ENCODE data around the gene EVX2. TPM values are rescaled to one million over a fixed set of nuclear protein-coding genes. Genes with fewer than 3 reads are reported as not detected.

The EVX2 gene
- total RNA-seq (not detected), polyA plus RNA-seq (not detected)

DNA sequence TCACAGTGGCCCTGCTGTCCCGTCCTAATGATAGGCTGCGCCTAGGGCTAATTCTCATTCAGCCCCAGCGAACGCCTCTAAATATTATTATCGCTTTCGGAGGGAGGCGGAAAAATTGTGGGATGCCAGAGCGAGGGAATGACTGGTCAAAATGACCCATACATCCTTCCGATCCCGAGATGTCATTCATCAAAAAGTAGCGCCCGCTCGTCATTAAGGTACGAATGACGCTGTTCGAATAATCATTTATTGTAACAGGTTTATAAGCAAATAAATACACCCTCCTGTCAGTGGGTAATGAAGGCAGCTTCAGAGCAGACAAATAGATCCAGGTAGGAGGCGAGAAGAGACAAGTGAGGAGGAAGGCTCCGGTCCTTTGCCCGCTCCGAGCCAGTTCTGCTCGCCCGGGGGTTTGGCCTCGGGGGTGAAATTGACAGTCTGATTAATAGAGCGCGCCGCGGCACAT lies at the start of gene EVX2:
TSS of gene EVX2 (minus strand) at position 167 of the 466 bp plus-strand sequence. CDS start 186 bp downstream, outside the sequence.
- WGBS = 13% methylated on average over 27 of the region's 27 CpGs
- DNase-seq (ENCODE audit: low spot score) = no peak
- Histone ChIP-seq H3K4me3 (ENCODE audit: low read depth in 1 of 3, low read length in 3 of 3) (no peak within 1 kb of the TSS), H3K9ac (ENCODE audit: low read depth in 1 of 2, low read length in 2 of 2) (no peak within 1 kb of the TSS), H3K36me3 (ENCODE audit: control insufficient read depth in 4 of 4, insufficient read depth in 3 of 4, low read depth in 1 of 4, low read length in 3 of 4) (no peaks in the 10 kb centered on the region), H3K9me3 (ENCODE audit: control insufficient read depth in 4 of 4, low read length in 3 of 4) (peaks cover 0 to 29% (median 5%) of the 10 kb centered on the region in 4 donors), H3K4me1 (ENCODE audit: control insufficient read depth in 4 of 4, insufficient read depth in 4 of 4, low read length in 3 of 4) (peaks cover 11 to 34% (median 15%) of the 10 kb centered on the region in 4 donors), H3K27ac (ENCODE audit: low read depth in 1 of 2, low read length in 2 of 2) (no peak within 1 kb of the TSS), H3K27me3 (ENCODE audit: control insufficient read depth in 4 of 4, insufficient read depth in 4 of 4, low read length in 3 of 4) (peaks cover 17 to 72% (median 38%) of the 10 kb centered on the region in 4 donors)
- TF ChIP-seq FOXA2 (IDR thresholded peaks at IDR 0.05) = no peak
- no peak for TF ChIP-seq EGR1 (IDR thresholded peaks at IDR 0.05; ENCODE audit: low read depth in 2 of 2)
- no peak for TF ChIP-seq FOXA1 (IDR thresholded peaks at IDR 0.05)
- no peak for TF ChIP-seq JUND (IDR thresholded peaks at IDR 0.05)
- TF ChIP-seq, protein P1, sequence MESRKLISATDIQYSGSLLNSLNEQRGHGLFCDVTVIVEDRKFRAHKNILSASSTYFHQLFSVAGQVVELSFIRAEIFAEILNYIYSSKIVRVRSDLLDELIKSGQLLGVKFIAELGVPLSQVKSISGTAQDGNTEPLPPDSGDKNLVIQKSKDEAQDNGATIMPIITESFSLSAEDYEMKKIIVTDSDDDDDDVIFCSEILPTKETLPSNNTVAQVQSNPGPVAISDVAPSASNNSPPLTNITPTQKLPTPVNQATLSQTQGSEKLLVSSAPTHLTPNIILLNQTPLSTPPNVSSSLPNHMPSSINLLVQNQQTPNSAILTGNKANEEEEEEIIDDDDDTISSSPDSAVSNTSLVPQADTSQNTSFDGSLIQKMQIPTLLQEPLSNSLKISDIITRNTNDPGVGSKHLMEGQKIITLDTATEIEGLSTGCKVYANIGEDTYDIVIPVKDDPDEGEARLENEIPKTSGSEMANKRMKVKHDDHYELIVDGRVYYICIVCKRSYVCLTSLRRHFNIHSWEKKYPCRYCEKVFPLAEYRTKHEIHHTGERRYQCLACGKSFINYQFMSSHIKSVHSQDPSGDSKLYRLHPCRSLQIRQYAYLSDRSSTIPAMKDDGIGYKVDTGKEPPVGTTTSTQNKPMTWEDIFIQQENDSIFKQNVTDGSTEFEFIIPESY (IDR thresholded peaks at IDR 0.05) = no peak
- TF ChIP-seq NR2F2 (IDR thresholded peaks at IDR 0.05) = no peak
- TF ChIP-seq, protein P2, sequence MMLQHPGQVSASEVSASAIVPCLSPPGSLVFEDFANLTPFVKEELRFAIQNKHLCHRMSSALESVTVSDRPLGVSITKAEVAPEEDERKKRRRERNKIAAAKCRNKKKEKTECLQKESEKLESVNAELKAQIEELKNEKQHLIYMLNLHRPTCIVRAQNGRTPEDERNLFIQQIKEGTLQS (IDR thresholded peaks at IDR 0.05) = no peak
- TF ChIP-seq SP1 (IDR thresholded peaks at IDR 0.05) = no peak
- TF ChIP-seq, protein P3, sequence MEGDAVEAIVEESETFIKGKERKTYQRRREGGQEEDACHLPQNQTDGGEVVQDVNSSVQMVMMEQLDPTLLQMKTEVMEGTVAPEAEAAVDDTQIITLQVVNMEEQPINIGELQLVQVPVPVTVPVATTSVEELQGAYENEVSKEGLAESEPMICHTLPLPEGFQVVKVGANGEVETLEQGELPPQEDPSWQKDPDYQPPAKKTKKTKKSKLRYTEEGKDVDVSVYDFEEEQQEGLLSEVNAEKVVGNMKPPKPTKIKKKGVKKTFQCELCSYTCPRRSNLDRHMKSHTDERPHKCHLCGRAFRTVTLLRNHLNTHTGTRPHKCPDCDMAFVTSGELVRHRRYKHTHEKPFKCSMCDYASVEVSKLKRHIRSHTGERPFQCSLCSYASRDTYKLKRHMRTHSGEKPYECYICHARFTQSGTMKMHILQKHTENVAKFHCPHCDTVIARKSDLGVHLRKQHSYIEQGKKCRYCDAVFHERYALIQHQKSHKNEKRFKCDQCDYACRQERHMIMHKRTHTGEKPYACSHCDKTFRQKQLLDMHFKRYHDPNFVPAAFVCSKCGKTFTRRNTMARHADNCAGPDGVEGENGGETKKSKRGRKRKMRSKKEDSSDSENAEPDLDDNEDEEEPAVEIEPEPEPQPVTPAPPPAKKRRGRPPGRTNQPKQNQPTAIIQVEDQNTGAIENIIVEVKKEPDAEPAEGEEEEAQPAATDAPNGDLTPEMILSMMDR (IDR thresholded peaks at IDR 0.05; ENCODE audit: low read depth, low read length, missing input control) = no peak
- no peak for TF ChIP-seq YY1 (IDR thresholded peaks at IDR 0.05)
- no peak for TF ChIP-seq RXRA (IDR thresholded peaks at IDR 0.05)
- TF ChIP-seq RAD21 (IDR thresholded peaks at IDR 0.05) = no peak

DNA sequence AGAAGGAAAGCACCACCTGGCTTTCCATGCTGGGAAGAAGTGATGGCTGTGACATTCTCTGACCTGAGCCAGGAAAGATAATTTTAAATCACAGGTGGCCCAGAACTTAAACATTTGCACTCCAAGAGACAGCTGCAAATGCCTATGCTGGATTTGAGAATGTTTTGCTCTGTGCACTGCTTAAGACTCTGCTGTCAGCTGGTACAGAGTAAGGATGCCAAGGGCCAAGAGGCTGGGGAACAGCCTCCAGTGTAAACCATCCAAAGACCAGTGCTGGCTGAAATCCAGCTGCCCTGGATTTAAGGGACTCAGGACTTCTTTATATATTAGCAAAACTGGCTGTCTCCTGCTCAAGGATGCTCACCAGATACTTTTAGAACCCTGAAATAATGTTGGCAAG lies 49.6 kb upstream of the EVX2 start:
- peaks cover 0 to 11% (median 0%) of the 10 kb centered on the region in 4 donors for H3K9me3 ChIP-seq (ENCODE audit: control insufficient read depth in 4 of 4, low read length in 3 of 4)
- TF ChIP-seq GABPA (IDR thresholded peaks at IDR 0.05 in 1 of 2, conservative IDR thresholded peaks at IDR 0.05 in 1 of 2) (no peak), RXRA (IDR thresholded peaks at IDR 0.05) (no peak), HNF4G (IDR thresholded peaks at IDR 0.05) (no peak)
- TF ChIP-seq, protein P3 (IDR thresholded peaks at IDR 0.05; ENCODE audit: low read depth, low read length, missing input control) = no peak
- TF ChIP-seq, protein P2 (IDR thresholded peaks at IDR 0.05) = no peak
- TF ChIP-seq, protein P4, sequence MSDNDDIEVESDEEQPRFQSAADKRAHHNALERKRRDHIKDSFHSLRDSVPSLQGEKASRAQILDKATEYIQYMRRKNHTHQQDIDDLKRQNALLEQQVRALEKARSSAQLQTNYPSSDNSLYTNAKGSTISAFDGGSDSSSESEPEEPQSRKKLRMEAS (IDR thresholded peaks at IDR 0.05) = no peak
- DNase-seq (ENCODE audit: low spot score) = no peak
- H3K4me3 ChIP-seq (ENCODE audit: low read depth in 1 of 3, low read length in 3 of 3) = no peak overlapping the region
- no peak overlapping the region for H3K9ac ChIP-seq (ENCODE audit: low read depth in 1 of 2, low read length in 2 of 2)
- no peaks in the 10 kb centered on the region for H3K36me3 ChIP-seq (ENCODE audit: control insufficient read depth in 4 of 4, insufficient read depth in 3 of 4, low read depth in 1 of 4, low read length in 3 of 4)
- peaks cover 4 to 22% (median 12%) of the 10 kb centered on the region in 4 donors for H3K4me1 ChIP-seq (ENCODE audit: control insufficient read depth in 4 of 4, insufficient read depth in 4 of 4, low read length in 3 of 4)
- H3K27me3 ChIP-seq (ENCODE audit: control insufficient read depth in 4 of 4, insufficient read depth in 4 of 4, low read length in 3 of 4) = peaks cover 10 to 62% (median 20%) of the 10 kb centered on the region in 4 donors
- no peak overlapping the region for H3K27ac ChIP-seq (ENCODE audit: low read depth in 1 of 2, low read length in 2 of 2)

Measured in liver (tissue), 9 donors.